ENCODE results near the gene TMEM258. TPM values are rescaled to one million over a fixed set of nuclear protein-coding genes. Genes with fewer than 3 reads are reported as not detected.

The TMEM258 gene
- total RNA-seq, 5 donors from 2014 or later (not counting 1 experiment from before 2014, with no cell fraction given), result 68.1 to 96.0 (median 87.8) TPM

- Mint-ChIP-seq H3K4me1 (no peaks in the 10 kb centered on the region), H3K9me3 (no peaks in the 10 kb centered on the region), H3K4me3 (no peak overlapping the region), H3K36me3 (no peaks in the 10 kb centered on the region), H3K27ac (no peak overlapping the region), H3K27me3 (peaks cover 1 to 2% of the 10 kb centered on the region in 2 donors)
- Histone ChIP-seq H3K27me3 (replicated peaks in 1 of 2; ENCODE audit: control insufficient read depth in 2 of 2, extremely low read depth in 1 of 2, insufficient read depth in 2 of 2, low read length in 1 of 2) (peaks cover 0 to 18% of the 10 kb centered on the region in 2 experiments), H3K4me1 (ENCODE audit: control insufficient read depth in 1 of 2, extremely low read depth in 1 of 2, insufficient read depth in 2 of 2, low read length in 2 of 2) (peaks cover 0 to 5% of the 10 kb centered on the region in 2 experiments), H3K4me3 (ENCODE audit: control insufficient read depth in 1 of 2, extremely low read depth in 1 of 2, low read length in 1 of 2) (no peak overlapping the region), H3K36me3 (ENCODE audit: control insufficient read depth in 2 of 2, extremely low read depth in 1 of 2, insufficient read depth in 1 of 2, low read length in 1 of 2) (no peaks in the 10 kb centered on the region), H3K9me3 (no peaks in the 10 kb centered on the region), H3K27ac (ENCODE audit: low read length) (no peak overlapping the region)
- ATAC-seq (replicated peaks in 1 of 4) (no peak), DNase-seq (no peak)
- ChIA-PET CTCF (interaction anchor here in 1 of 2 donors (0.5 to 0.6 kb wide), 3 partner anchors 227 to 683 kb away, joined by 3 to 5 read pairs (median 5); no protein-coding TSS in a partner anchor), POLR2A (no interaction called here)
- 90% methylated on average over 20 of the region's 20 CpGs for WGBS (ENCODE audit: insufficient coverage)
Measured at GRCh38 chr11:61744181-61744580, 48.2 kb downstream of the TMEM258 start.

GRCh38 chr11:61743486-61744095, 48.8 kb downstream of the TMEM258 start:
- ChIA-PET POLR2A (no interaction called here), CTCF (interaction anchor here (0.6 to 0.7 kb wide), 4 partner anchors 15 to 683 kb away, joined by 3 to 7 read pairs (median 5); no protein-coding TSS in a partner anchor)
- ATAC-seq (replicated peaks in 1 of 4) (no peak), DNase-seq (no peak)
- no peaks in the 10 kb centered on the region for H3K9me3 Mint-ChIP-seq
- no peaks in the 10 kb centered on the region for H3K9me3 ChIP-seq
- no peak overlapping the region for H3K4me3 ChIP-seq (ENCODE audit: control insufficient read depth in 1 of 2, extremely low read depth in 1 of 2, low read length in 1 of 2)
- H3K27ac Mint-ChIP-seq, result no peak overlapping the region
- H3K4me1 Mint-ChIP-seq, result no peaks in the 10 kb centered on the region
- H3K27ac ChIP-seq (ENCODE audit: low read length), result no peak overlapping the region
- no peaks in the 10 kb centered on the region for H3K27me3 Mint-ChIP-seq
- H3K27me3 ChIP-seq (replicated peaks in 1 of 2; ENCODE audit: control insufficient read depth in 2 of 2, extremely low read depth in 1 of 2, insufficient read depth in 2 of 2, low read length in 1 of 2), result peaks cover 0 to 12% of the 10 kb centered on the region in 2 experiments
- WGBS (ENCODE audit: insufficient coverage), result 90% methylated on average over 40 of the region's 42 CpGs
- H3K4me3 Mint-ChIP-seq, result no peak overlapping the region
- no peaks in the 10 kb centered on the region for H3K36me3 ChIP-seq (ENCODE audit: control insufficient read depth in 2 of 2, extremely low read depth in 1 of 2, insufficient read depth in 1 of 2, low read length in 1 of 2)
- H3K4me1 ChIP-seq (ENCODE audit: control insufficient read depth in 1 of 2, extremely low read depth in 1 of 2, insufficient read depth in 2 of 2, low read length in 2 of 2), result peaks cover 0 to 5% of the 10 kb centered on the region in 2 experiments
- H3K36me3 Mint-ChIP-seq, result no peaks in the 10 kb centered on the region

- ATAC-seq (replicated peaks in 1 of 4) (no peak), DNase-seq (no peak)
- Histone ChIP-seq H3K27me3 (replicated peaks in 1 of 2; ENCODE audit: control insufficient read depth in 2 of 2, extremely low read depth in 1 of 2, insufficient read depth in 2 of 2, low read length in 1 of 2) (peaks cover 0 to 5% of the 10 kb centered on the region in 2 experiments), H3K27ac (ENCODE audit: low read length) (no peak overlapping the region), H3K4me3 (ENCODE audit: control insufficient read depth in 1 of 2, extremely low read depth in 1 of 2, low read length in 1 of 2) (no peak overlapping the region), H3K9me3 (no peaks in the 10 kb centered on the region), H3K4me1 (ENCODE audit: control insufficient read depth in 1 of 2, extremely low read depth in 1 of 2, insufficient read depth in 2 of 2, low read length in 2 of 2) (no peaks in the 10 kb centered on the region), H3K36me3 (ENCODE audit: control insufficient read depth in 2 of 2, extremely low read depth in 1 of 2, insufficient read depth in 1 of 2, low read length in 1 of 2) (no peaks in the 10 kb centered on the region)
- Mint-ChIP-seq H3K4me1 (no peaks in the 10 kb centered on the region), H3K4me3 (no peak overlapping the region), H3K36me3 (no peaks in the 10 kb centered on the region), H3K27me3 (no peaks in the 10 kb centered on the region), H3K27ac (no peak overlapping the region), H3K9me3 (no peaks in the 10 kb centered on the region)
- WGBS (ENCODE audit: insufficient coverage), result 63% methylated on average over 4 of the region's 7 CpGs
- CTCF ChIA-PET, result no interaction called here
- POLR2A ChIA-PET, result no interaction called here
Measured at GRCh38 chr11:61742391-61742790, 50.0 kb downstream of the TMEM258 start.

- no peaks in the 10 kb centered on the region for H3K36me3 Mint-ChIP-seq
- peaks cover 0 to 7% of the 10 kb centered on the region in 2 experiments for H3K27me3 ChIP-seq (replicated peaks in 1 of 2; ENCODE audit: control insufficient read depth in 2 of 2, extremely low read depth in 1 of 2, insufficient read depth in 2 of 2, low read length in 1 of 2)
- POLR2A ChIA-PET, result no interaction called here
- no peak overlapping the region for H3K4me3 Mint-ChIP-seq
- no peaks in the 10 kb centered on the region for H3K9me3 Mint-ChIP-seq
- H3K27me3 Mint-ChIP-seq, result no peaks in the 10 kb centered on the region
- 62% methylated on average over 7 of the region's 7 CpGs for WGBS (ENCODE audit: insufficient coverage)
- CTCF ChIA-PET, result no interaction called here
- ATAC-seq (replicated peaks in 1 of 4) (no peak), DNase-seq (no peak)
- H3K36me3 ChIP-seq (ENCODE audit: control insufficient read depth in 2 of 2, extremely low read depth in 1 of 2, insufficient read depth in 1 of 2, low read length in 1 of 2), result no peaks in the 10 kb centered on the region
- H3K27ac Mint-ChIP-seq, result no peak overlapping the region
- H3K4me1 Mint-ChIP-seq, result no peaks in the 10 kb centered on the region
- no peaks in the 10 kb centered on the region for H3K9me3 ChIP-seq
- no peaks in the 10 kb centered on the region for H3K4me1 ChIP-seq (ENCODE audit: control insufficient read depth in 1 of 2, extremely low read depth in 1 of 2, insufficient read depth in 2 of 2, low read length in 2 of 2)
- no peak overlapping the region for H3K27ac ChIP-seq (ENCODE audit: low read length)
- H3K4me3 ChIP-seq (ENCODE audit: control insufficient read depth in 1 of 2, extremely low read depth in 1 of 2, low read length in 1 of 2), result no peak overlapping the region
Measured at GRCh38 chr11:61739966-61740365, 52.4 kb downstream of the TMEM258 start.

- Histone ChIP-seq H3K4me1 (ENCODE audit: control insufficient read depth in 1 of 2, extremely low read depth in 1 of 2, insufficient read depth in 2 of 2, low read length in 2 of 2) (no peaks in the 10 kb centered on the region), H3K27ac (ENCODE audit: low read length) (no peak overlapping the region), H3K4me3 (ENCODE audit: control insufficient read depth in 1 of 2, extremely low read depth in 1 of 2, low read length in 1 of 2) (no peak overlapping the region), H3K27me3 (replicated peaks in 1 of 2; ENCODE audit: control insufficient read depth in 2 of 2, extremely low read depth in 1 of 2, insufficient read depth in 2 of 2, low read length in 1 of 2) (peaks cover 0 to 9% of the 10 kb centered on the region in 2 experiments), H3K36me3 (ENCODE audit: control insufficient read depth in 2 of 2, extremely low read depth in 1 of 2, insufficient read depth in 1 of 2, low read length in 1 of 2) (no peaks in the 10 kb centered on the region), H3K9me3 (no peaks in the 10 kb centered on the region)
- no peaks in the 10 kb centered on the region for H3K4me1 Mint-ChIP-seq
- DNase-seq (no peak), ATAC-seq (replicated peaks in 1 of 4) (no peak)
- no peak overlapping the region for H3K27ac Mint-ChIP-seq
- ChIA-PET CTCF (no interaction called here), POLR2A (no interaction called here)
- no peaks in the 10 kb centered on the region for H3K36me3 Mint-ChIP-seq
- H3K4me3 Mint-ChIP-seq, result no peak overlapping the region
- no peaks in the 10 kb centered on the region for H3K27me3 Mint-ChIP-seq
- H3K9me3 Mint-ChIP-seq, result no peaks in the 10 kb centered on the region
- WGBS (ENCODE audit: insufficient coverage), result 85% methylated on average over 10 of the region's 15 CpGs
Measured at GRCh38 chr11:61739413-61739812, 53.0 kb downstream of the TMEM258 start.

Other genes with a start within 250 kb of the TMEM258 start
- gene SYT7, start 211.5 kb downstream of the TMEM258 start, total RNA-seq, result under 1 TPM in 3 of 5 donors, not detected in 2; 0.19 to 0.26 (median 0.20) TPM
- 1 to 10 TPM in 1 of 5 donors, under 1 TPM in 4; 0.15 to 1.6 (median 0.23) TPM for gene DAGLA, start 112.2 kb downstream of the TMEM258 start, total RNA-seq
- 1 to 10 TPM in 4 of 5 donors, under 1 TPM in 1; 0.95 to 4.9 (median 1.5) TPM for gene MYRF, start 40.0 kb downstream of the TMEM258 start, total RNA-seq
- gene FEN1, start 312 bp upstream of the TMEM258 start, total RNA-seq, result 10 to 100 TPM in 4 of 5 donors, 1 to 10 TPM in 1; 8.5 to 12.6 (median 10.9) TPM
- gene FADS1, start 24.4 kb upstream of the TMEM258 start, total RNA-seq, result 1 to 10 TPM; 1.9 to 8.8 (median 2.9) TPM
- gene FADS2, start 35.7 kb upstream of the TMEM258 start, total RNA-seq, result 10 to 100 TPM in 1 of 5 donors, 1 to 10 TPM in 4; 1.9 to 20.9 (median 2.7) TPM
- 10 to 100 TPM in 3 of 5 donors, 1 to 10 TPM in 2; 6.5 to 17.1 (median 10.5) TPM for gene FADS3, start 98.9 kb upstream of the TMEM258 start, total RNA-seq
- gene RAB3IL1, start 125.0 kb upstream of the TMEM258 start, total RNA-seq, result under 1 TPM in 2 of 5 donors, not detected in 3; 0.12 to 0.28 TPM
- gene BEST1, start 157.8 kb upstream of the TMEM258 start, total RNA-seq, result under 1 TPM in 3 of 5 donors, not detected in 2; 0.07 to 0.23 (median 0.13) TPM
- 1,000 to 10,000 TPM in 2 of 5 donors, 100 to 1,000 TPM in 3; 575 to 1,574 (median 654) TPM for gene FTH1, start 175.0 kb upstream of the TMEM258 start, total RNA-seq